ENCODE data around the gene AMOT.

DNA sequence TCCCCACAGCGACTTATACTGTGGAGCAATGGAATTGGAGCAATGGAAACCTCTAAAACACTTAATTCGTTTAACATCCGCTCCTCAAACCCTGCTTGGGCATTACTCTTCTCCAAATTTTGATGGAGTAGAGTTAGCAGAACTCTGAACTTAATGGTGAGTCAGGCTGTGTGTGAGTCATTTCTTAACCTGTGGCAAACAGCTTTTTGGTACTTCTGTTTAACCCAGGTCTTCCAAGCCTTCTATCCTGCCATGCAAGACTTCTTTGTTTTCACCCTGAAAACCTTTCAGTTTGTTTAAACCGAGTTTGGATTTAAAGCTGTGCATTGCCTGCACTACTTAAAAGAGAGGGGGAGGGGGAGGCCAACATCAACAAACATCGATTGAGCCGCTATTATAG, 3.6 kb upstream of the AMOT start:
- no peak for TF ChIP-seq POLR2A (IDR thresholded peaks at IDR 0.05; ENCODE audit: low read length)
- TF ChIP-seq GATA1 (IDR thresholded peaks at IDR 0.05; ENCODE audit: low read depth, low read length), result no peak
